Testis (tissue), 2 donors: Measurements from ENCODE around the gene SLC34A3.

ENCODE experiments used
- CTCF ChIP-seq, 3 experiments: fragments of 450-650 bp in 2 of 3; fragments of 200-600 bp in 1 of 3; sonication (generic) in 1 of 3; IDR thresholded peaks; one replicate each; pipeline ENCODE4 v1.5.1; 2016 to 2019; ENCODE audit warnings: antibody characterized with exemption in 3 of 3, mild to moderate bottlenecking in 2 of 3, moderate library complexity in 1 of 3
- POLR2A ChIP-seq: fragments of 450-650 bp; IDR thresholded peaks from one replicate; pipeline ENCODE4 v1.6.1; 2017; ENCODE audit warnings: antibody characterized with exemption, mild to moderate bottlenecking, moderate library complexity

GRCh38 chr9:137264067-137264466, 33.4 kb downstream of the SLC34A3 start:
- TF ChIP-seq CTCF (IDR thresholded peaks at IDR 0.05) (no peak), POLR2A (no peak)
